NCI-H2227 (cell line): Measurements from ENCODE around the gene RAC2.
"Not testable (repeated sequence)": the region's sequence is repeated elsewhere in the genome, so short reads cannot be mapped to it uniquely, and the experiment has no call there.

Source experiments
- DNase-seq: peaks from one replicate; lab custom pipeline; 2025; ENCODE audit not compliant: unreplicated experiment; lab: John Stamatoyannopoulos, UW

Gene RAC2

GRCh38 chr22:37206841-37207821, 36.9 kb downstream of the RAC2 start:
- DNase-seq = no peak

GRCh38 chr22:37206118-37206840, 37.8 kb downstream of the RAC2 start:
- DNase-seq = no peak

DNA sequence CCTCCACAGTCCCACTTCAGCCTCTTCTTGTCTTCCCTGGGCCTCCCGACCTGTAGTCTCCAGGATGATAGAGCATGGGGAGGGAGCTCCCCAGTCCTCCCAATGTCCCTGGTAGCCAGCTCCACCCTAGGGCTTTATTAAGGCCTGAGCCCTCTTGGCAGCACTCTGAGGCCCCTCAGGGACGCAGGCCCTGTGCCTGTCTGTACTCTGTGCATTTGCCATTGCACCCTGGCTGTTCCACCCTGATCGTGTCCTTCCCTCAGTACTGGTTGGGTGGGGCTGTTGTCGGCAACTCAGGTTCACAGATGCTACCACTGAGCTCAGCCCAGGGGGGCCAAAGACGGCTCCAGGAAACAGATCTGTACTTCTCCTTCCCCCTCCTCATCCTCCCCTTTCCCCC, 39.0 kb downstream of the RAC2 start:
- no peak for DNase-seq

GRCh38 chr22:37204045-37204655, 39.9 kb downstream of the RAC2 start:
- DNase-seq = no peak

DNA sequence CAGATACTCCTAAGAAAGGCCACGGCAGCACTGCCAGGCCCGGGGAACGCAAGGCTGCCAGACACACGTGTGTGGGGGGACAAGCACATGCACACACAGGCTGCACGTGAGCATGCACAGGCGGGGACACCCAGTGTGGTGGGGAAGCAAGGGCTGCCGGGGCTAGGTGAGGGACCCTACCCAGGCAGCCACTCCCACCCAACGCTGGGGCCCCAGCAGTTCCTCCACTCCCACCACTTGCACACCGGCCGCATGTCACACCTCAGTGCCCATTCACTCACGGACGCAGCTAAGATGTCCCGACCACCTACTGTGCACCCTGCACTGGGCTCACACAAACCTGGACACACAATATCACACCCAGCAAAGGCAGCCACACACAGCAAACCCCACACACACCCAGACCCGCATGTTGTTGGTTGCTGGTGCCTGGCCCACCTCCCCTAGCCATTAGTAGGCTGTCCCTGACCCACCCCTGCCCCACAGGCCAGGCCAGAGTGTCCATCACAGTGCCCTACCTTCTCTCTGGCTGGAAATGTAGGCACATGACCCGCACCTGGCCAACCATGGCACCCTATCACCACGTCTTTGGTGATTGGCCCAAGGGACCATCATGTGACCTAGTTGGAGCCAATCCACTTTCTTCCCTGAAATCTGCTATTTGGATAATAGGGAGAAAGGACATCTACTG, 40.6 kb downstream of the RAC2 start:
- DNase-seq = no peak

DNA sequence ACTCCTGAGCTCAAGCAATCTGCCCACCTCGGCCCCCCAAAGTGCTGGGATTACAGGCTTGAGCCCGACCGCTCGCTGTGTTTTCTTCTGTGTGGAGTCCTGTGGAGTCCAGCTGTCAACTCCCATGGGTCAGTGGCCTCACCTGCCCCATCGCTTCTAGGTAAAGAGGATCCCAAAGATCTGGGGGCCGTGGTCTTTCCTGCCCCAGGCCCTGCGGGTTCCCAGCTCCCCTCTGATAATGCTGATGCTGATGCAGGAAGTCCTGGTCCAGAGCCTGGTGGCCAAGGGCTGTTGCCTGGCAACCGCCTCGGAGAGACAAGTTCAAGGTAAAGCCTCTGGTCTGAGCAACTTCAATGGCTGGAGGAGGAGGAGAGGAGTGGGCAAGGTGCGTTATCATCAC, 41.4 kb downstream of the RAC2 start:
- no peak for DNase-seq

GRCh38 chr22:37202001-37202555, 42.0 kb downstream of the RAC2 start:
- DNase-seq = no peak

GRCh38 chr22:37201443-37201820, 42.6 kb downstream of the RAC2 start:
- DNase-seq = not testable (repeated sequence)

DNA sequence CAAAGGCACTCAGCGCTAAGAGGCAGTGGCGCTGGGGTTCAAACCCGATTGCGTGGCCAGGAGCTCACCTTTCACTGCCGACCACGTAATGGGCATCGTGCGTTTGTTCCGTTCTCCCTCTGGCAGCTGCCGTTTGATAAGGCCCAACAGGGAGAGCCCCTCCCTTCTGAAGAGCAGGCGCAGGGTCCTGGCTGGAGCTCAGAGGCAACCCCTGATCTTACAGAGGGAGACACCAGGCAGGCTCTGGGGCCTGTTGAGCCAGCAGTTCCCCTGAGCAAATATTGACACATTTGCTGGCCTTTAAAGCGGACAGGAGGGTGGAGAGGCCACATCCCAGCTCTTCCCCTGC, 44.3 kb downstream of the RAC2 start:
- DNase-seq = no peak

GRCh38 chr22:37199103-37199759, 44.8 kb downstream of the RAC2 start:
- peak; percentile 97 for DNase-seq

GRCh38 chr22:37198258-37199102, 45.6 kb downstream of the RAC2 start:
- DNase-seq = peak; percentile 71

GRCh38 chr22:37197451-37198257, 46.4 kb downstream of the RAC2 start:
- DNase-seq = no peak

GRCh38 chr22:37196539-37197450, 47.3 kb downstream of the RAC2 start:
- no peak for DNase-seq

DNA sequence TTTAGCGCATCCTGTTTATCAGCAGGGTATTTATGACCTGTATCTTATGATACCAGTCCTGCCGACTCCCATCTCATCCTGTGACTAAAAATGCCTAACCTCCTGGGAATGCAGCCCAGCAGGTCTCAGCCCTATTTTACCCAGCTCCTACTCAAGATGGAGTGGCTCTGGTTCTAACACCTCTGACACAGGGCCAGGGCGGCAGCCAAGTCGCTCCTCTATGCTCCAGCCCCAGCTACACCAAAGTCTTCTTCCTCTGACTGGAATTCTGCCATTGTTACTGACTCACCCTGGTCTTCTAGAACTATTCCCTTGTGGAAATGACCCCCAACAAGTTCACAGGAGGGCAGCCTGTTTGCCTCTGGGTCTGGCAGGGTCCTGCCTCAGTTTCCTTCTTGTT, 48.1 kb downstream of the RAC2 start:
- DNase-seq = no peak

GRCh38 chr22:37194750-37195149, 49.3 kb downstream of the RAC2 start:
- no peak for DNase-seq

- DNase-seq = no peak
Observed at GRCh38 chr22:37193629-37194191, 50.4 kb downstream of the RAC2 start.

- no peak for DNase-seq
Observed at GRCh38 chr22:37192741-37193140, 51.3 kb downstream of the RAC2 start.
